Measurements from ENCODE around the gene ELOA. TPM values are rescaled to one million over a fixed set of nuclear protein-coding genes. Genes with fewer than 3 reads are reported as not detected.

The ELOA gene
- total and polyA plus RNA-seq, 2 of the 13 experiments (the other 11 are each of a cell fraction or from before 2014, with no cell fraction given), result 14.2 to 28.5 TPM

- TF ChIP-seq ZNF687 (CRISPR knock-in tag; IDR thresholded peaks at IDR 0.05) (peak; percentile 84), ZNF768 (CRISPR knock-in tag; IDR thresholded peaks at IDR 0.05) (peak; percentile 54; the same call in 1 of the 2 replicates), HBP1 (CRISPR knock-in tag; IDR thresholded peaks at IDR 0.05; ENCODE audit: low read depth) (peak; percentile 55; the same call in 1 of the 2 replicates), ZNF10 (CRISPR knock-in tag; IDR thresholded peaks at IDR 0.05; ENCODE audit: borderline replicate concordance, low read depth) (no peak), DMAP1 (CRISPR knock-in tag; IDR thresholded peaks at IDR 0.05) (peak; percentile 89; the same call in 1 of the 2 replicates), EP300 (IDR thresholded peaks at IDR 0.05; ENCODE audit: low read depth in 2 of 2, low read length in 2 of 2) (no peak), EP300 (CRISPR knock-in tag; IDR thresholded peaks at IDR 0.05; ENCODE audit: borderline replicate concordance) (peak; percentile 16; the same call in 1 of the 2 replicates), PCBP2 (optimal IDR thresholded peaks at IDR 0.05; ENCODE audit: low read depth, low read length, poor library complexity, severe bottlenecking) (no peak), RARA (CRISPR knock-in tag; IDR thresholded peaks at IDR 0.05) (peak; percentile 38), MZF1 (CRISPR knock-in tag; IDR thresholded peaks at IDR 0.05; ENCODE audit: borderline replicate concordance) (no peak), TARDBP (CRISPR knock-in tag; IDR thresholded peaks at IDR 0.05) (peak; percentile 21; the same call in 1 of the 2 replicates), RFX1 (IDR thresholded peaks at IDR 0.05) (no peak), NFE2L2 (IDR thresholded peaks at IDR 0.05; ENCODE audit: low read length) (no peak), E2F2 (CRISPR knock-in tag; IDR thresholded peaks at IDR 0.05; ENCODE audit: borderline replicate concordance) (no peak)
These were observed 34.9 kb downstream of the ELOA start, which contains the start of gene PITHD1 (continued) for GRCh38 chr1:23777979-23778814.
